Lung microvascular endothelial cell (primary cell): ENCODE measurements around the gene KCNF1. TPM values are rescaled to one million over a fixed set of nuclear protein-coding genes. Genes with fewer than 3 reads are reported as not detected.

Experiments
- DNase-seq, 2 donors: peaks; one replicate each; pipeline versions ENCODE4 v3.0.0 to v3.0.0-alpha.2; 2010; ENCODE audit warnings: low read depth in 2 of 2
- total RNA-seq: library from RNA; depleted of rRNA; stranded (reverse); fragments of >200 nt; gene quantifications from 2 replicates; pipeline ENCODE4 v1.2.1, GENCODE V29; 2014

KCNF1 gene
- total RNA-seq, 1 donor from 2014 or later: 4.0 TPM

DNA sequence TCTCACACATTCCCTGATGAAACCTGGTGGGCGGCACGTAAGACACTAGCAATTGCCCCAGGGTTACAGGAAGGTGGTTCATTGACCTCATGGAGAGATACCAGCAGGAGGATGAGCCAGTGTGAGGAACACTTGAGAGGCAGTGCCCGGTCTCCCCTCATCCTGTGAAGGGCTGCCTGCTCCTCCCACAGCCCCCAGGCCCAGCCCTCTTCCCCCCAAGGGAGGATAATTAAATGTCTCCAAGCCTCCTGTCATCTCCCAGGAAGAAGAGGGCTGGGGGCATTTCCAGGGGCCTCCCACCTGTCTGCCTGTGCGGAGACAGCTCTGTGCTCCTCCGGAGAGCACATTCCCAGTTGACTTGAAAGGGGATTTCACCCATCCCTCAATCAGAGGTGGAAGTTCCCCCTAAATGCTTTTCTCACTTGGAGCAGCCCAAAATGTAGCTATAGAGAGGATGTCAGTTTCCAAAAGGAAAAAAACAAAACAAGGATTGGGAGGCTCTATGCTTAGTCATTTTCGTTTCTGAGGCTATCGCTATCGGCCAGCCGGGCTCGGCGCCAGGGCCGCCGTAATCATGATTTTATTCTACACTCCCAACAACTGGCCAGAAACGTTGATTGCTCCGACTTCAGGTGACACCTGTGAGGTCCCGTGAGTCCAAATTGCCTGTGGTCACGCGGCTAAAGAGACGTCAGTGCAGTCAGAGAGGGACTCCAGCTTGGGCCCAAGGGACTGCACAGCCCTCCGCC, 7.1 kb downstream of the KCNF1 start:
- peak in 1 of 2 donors; percentile 65 for DNase-seq

- DNase-seq: no peak
These were observed 7.7 kb downstream of the KCNF1 start for GRCh38 chr2:10919410-10919770.

- peak in 1 of 2 donors; percentile 32 for DNase-seq
These were observed 8.3 kb downstream of the KCNF1 start for GRCh38 chr2:10919771-10920621.

- DNase-seq: no peak
These were observed 9.1 kb downstream of the KCNF1 start for GRCh38 chr2:10920764-10921388.

DNA sequence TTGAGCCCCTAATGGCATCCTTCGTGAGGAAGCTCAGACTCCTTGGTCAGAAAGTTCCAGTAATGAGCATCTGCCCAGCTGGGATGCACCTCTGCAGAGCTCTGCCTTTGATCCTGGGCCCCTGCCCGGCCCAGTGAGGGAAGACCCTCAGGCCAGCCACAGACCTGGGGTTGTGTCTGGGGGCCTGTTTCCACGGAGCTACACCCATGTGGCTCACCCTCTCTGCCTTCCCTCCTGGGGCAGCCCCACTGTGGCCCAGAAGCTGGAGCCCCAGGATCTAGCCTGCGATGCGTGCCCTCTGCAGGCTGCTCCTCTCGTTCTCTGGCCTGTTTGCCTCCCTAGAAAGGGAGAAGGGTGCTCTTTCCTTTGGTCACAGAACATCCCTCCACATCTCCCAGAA, 9.8 kb downstream of the KCNF1 start:
- no peak for DNase-seq

- no peak for DNase-seq
These were observed 10.7 kb downstream of the KCNF1 start for GRCh38 chr2:10922307-10923007.

DNA sequence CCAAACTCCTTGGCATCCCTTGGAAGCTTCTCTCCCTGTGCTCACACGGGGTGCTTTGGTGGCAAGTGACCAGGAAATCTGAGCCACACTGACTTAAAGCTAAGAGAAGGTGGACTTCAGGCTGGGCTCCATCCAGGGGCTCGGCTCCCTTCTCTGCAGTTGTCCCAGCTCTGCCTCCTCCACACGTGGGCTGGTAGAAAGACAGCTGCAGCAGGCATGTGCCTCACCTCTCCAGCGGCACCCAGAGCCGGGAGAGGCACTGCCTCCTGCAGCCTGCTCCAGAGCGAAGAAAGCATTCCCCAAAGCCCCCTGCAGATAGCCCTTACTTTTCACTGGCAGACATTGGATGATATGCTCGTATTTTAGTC, 11.3 kb downstream of the KCNF1 start:
- no peak for DNase-seq

- DNase-seq: no peak
These were observed 12.2 kb downstream of the KCNF1 start for GRCh38 chr2:10923965-10924364.

DNA sequence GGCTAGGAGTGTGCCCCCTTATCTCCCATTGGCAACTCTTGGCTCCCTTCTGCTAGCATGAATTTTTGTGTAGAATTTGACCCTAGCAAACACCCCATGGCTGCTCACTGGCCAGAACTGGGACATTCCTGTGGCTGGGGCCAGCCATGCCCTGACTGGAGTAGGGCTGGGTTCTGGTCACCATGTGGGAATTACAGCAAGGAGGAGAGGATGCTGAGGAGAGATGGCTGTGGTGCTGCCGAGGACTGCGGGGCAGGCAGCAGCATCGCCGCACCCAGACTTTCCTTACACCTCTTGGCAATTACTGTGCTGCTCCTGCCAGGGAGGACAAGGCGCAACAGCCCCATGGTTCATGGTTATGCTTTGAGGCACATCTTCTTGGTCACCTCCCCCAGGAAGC, 12.7 kb downstream of the KCNF1 start:
- no peak for DNase-seq

GRCh38 chr2:10924859-10925258, 13.1 kb downstream of the KCNF1 start:
- no peak for DNase-seq

- DNase-seq: no peak
These were observed 14.6 kb downstream of the KCNF1 start for GRCh38 chr2:10926191-10926820.

GRCh38 chr2:10930721-10931516, 19.2 kb downstream of the KCNF1 start:
- no peak for DNase-seq

DNA sequence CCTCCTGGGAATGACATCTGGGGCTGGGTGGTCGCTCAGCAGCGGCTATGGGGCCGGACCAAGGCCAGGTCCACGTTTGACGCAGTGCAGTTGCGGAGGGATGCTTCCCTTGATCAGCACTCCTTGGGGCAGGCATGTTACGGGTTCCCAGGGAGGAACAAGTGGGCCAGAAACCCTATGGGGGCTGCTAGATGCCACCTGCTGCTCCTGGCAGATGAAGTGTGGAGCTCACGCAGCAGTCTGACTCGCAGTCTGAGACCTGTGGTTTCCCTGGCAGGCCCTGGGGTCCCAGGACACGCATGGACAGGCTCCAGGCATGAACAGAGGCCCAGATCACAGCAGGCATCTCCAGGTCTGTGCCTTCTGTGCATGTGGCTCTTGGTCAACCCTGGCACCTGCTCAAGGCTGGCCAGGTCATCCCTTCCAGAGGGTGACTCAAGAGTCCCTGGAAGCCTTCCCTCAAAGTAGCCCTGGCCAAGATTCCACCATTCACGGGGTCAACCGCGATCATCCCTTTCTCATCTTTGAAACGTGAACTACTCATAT, 20.0 kb downstream of the KCNF1 start:
- no peak for DNase-seq

- DNase-seq: peak; percentile 82 to 85
These were observed 20.8 kb downstream of the KCNF1 start for GRCh38 chr2:10932345-10933151.

- DNase-seq: no peak
These were observed 22.0 kb downstream of the KCNF1 start for GRCh38 chr2:10933700-10934225.

DNA sequence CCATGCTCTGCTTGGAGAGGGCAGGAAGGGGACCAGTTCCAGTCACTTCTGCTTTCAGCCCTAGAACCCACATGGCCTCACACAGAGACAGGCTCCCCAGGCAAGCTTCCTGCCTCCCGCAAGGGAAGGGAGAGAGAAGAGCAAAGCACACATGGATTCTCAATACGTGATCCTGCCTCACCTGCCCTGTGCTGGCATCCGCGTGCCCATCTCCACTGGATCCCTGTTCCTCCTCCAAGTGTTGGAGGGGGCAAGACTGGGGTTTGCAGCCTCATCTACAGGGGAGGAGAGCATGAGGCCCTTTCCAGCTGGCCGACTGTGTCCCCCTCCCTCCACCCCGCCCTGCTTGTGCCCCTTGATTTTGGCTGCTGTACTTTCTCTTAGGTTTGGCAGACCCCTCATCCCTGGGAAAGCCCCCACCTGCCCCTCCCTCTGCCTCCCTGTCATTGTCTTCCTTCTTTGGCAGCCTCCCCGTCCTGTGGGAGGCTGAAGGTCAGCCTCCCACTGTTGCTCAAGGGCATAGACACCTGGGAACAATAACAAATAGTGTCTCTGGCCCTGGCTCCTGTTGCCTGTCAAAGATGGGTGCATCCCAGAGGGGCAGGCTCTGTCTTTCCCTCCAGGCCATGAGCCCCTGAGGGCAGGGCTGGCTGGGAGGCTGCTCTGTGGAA, 22.7 kb downstream of the KCNF1 start:
- DNase-seq: peak in 1 of 2 donors; percentile 15

DNA sequence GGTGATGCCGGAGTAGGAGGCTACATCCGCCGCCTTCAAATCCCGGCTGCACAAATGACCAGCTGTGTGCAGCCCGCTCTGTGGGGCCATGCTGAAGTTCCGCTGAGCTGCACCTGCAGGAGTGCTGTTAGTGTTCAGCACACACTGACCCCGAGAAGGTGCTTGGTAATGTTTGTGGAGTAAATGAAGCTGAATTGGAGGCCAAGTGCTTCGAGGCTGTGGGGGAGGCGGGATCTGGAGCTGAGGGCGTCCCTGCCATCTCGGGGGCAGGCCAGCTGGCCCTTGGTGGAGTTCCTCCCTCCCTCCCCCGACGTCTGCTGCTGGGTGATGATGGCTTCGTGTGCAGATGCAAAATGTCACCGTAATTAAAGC, 23.2 kb downstream of the KCNF1 start:
- DNase-seq: no peak

- no peak for DNase-seq
These were observed 23.7 kb downstream of the KCNF1 start for GRCh38 chr2:10935366-10935918.
